Ovary (tissue), 3 donors: ENCODE measurements around the gene ATG16L2.

ENCODE experiments used
- CTCF ChIP-seq, 3 donors: fragments of 450-650 bp in 2 of 3; fragments of 200-600 bp in 1 of 3; IDR thresholded peaks; one replicate each; pipeline versions ENCODE4 v1.5.1 to v1.8.0; 2016 to 2022; ENCODE audit warnings: antibody characterized with exemption in 3 of 3, mild to moderate bottlenecking in 1 of 3
- EP300 ChIP-seq: sonication (generic); formaldehyde crosslinking; IDR thresholded peaks from one replicate; pipeline ENCODE4 v1.6.1; 2017; ENCODE audit warnings: antibody characterized with exemption
- POLR2A ChIP-seq: fragments of 450-650 bp; IDR thresholded peaks from one replicate; pipeline ENCODE4 v1.6.1; 2017; ENCODE audit warnings: antibody characterized with exemption, mild to moderate bottlenecking, moderate library complexity
- donor health status: DM: no; HTN: no; CAD: no.

- no peak for TF ChIP-seq POLR2A
- no peak for TF ChIP-seq CTCF (IDR thresholded peaks at IDR 0.05)
- TF ChIP-seq EP300, result no peak
Observed at GRCh38 chr11:72788241-72788640, 26.0 kb upstream of the ATG16L2 start.
